H1 (cell line): Measurements from ENCODE around the gene PPME1. TPM values are rescaled to one million over a fixed set of nuclear protein-coding genes. Genes with fewer than 3 reads are reported as not detected.

ENCODE experiments used
- SP4 ChIP-seq: IDR thresholded peaks from 2 replicates; pipeline ENCODE4 v1.6.1; 2012; ENCODE audit warnings: low read length, inconsistent platforms
- ZNF274 ChIP-seq: IDR thresholded peaks from 2 replicates; pipeline ENCODE4 v1.7.0; 2012; ENCODE audit warnings: low read length, borderline replicate concordance; ENCODE audit errors: extremely low read depth
- polyA plus RNA-seq, 7 experiments: library from polyadenylated mRNA; depleted of rRNA in 3 of 7; stranded (reverse) in 5 of 7; unstranded in 2 of 7; fragments of >200 nt in 5 of 7; fragments of 200-250 nt in 2 of 7; gene quantifications; 1 replicate in 5 of 7; 2 replicates in 1 of 7; 4 replicates in 1 of 7; pipeline versions ENCODE4 v1.2.1 to v1.2.3, GENCODE V29; 2011 to 2013; ENCODE audit warnings: missing spikeins in 2 of 7, mixed read lengths in 2 of 7
- total RNA-seq: library from RNA; stranded (reverse); fragmentation: NEBNext Ultra II Directional; extraction: Animal tissue kit (Norgen Biotek cat#: 25700); gene quantifications from 2 replicates; pipeline ENCODE4 v1.2.1, GENCODE V29; 2021

Gene PPME1
- total and polyA plus RNA-seq, 2 of the 8 experiments (the other 6 are each of a cell fraction or from before 2014, with no cell fraction given): 55.1 to 64.5 TPM

DNA sequence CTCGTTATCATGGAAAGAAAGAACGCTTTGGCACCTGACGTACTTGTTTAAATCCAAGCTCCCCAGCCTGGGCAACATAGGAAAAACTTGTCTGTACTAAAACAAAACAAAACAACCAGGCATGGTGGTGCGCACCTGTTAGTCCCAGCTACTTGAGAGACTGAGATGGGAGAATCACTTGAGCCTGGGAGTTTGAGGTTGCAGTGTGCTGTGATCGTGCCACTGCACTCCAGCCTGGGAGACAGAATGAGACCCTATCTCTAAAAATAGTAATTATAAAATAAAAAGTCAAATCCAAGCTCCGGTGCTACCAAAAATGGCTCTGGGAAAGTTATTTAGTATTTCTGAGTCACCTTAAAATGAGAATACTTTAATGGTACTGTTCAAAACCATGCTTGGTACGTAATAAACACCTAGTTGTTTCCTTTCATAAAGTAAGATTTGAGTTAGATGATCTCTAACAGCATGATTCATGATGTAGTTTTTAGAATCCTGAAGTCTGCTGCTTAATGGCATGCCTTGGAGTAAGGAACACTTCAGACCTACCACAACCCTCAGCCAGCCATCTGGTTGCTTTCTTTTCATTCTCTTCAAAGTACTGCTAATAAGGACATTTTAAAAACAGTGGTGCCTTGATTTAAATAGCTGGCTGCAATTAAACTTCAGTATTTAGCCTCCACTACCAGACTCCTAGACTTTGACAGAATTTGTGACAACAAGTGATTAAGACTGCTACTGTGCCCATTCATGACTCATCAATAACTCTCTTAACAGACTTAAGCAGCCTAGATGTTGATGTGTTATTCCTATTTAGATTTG lies 8.4 kb downstream of the PPME1 start (continued):
- TF ChIP-seq ZNF274 (no peak), SP4 (no peak)
